ENCODE results near the gene TRIM22.
A peak's percentile ranks its signal among the peaks of the same experiment; 100 is the strongest.
"Not testable (repeated sequence)": the region's sequence is repeated elsewhere in the genome, so short reads cannot be mapped to it uniquely, and the experiment has no call there.

TRIM22 gene, protein sequence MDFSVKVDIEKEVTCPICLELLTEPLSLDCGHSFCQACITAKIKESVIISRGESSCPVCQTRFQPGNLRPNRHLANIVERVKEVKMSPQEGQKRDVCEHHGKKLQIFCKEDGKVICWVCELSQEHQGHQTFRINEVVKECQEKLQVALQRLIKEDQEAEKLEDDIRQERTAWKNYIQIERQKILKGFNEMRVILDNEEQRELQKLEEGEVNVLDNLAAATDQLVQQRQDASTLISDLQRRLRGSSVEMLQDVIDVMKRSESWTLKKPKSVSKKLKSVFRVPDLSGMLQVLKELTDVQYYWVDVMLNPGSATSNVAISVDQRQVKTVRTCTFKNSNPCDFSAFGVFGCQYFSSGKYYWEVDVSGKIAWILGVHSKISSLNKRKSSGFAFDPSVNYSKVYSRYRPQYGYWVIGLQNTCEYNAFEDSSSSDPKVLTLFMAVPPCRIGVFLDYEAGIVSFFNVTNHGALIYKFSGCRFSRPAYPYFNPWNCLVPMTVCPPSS

DNA sequence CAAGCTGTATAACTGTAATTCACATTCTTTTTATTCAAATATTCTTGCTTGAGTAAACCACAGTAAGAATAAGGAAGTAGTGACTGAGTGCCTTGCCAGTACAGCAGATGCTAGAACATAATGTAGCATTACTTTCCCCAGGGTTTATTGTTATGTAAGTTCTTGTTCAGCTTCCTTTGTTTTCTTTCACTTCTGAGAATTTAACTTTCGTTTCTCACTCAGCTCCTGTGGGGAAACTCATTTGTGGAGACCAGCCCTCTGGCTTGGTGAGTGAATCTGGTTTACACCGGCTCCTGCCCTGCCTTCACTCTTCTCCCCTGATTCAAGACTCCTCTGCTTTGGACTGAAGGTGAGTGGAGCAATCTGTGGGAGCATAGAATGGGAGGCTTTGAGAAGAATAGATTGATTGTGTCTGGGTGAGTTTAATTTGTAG is at the start of gene TRIM22:
Gene TRIM22, plus strand, starts transcription at position 240 of the 433 bp plus-strand sequence. CDS start 6,443 bp downstream, outside the sequence.
- peak; percentile 41 for DNase-seq (ENCODE audit: low spot score)

DNA sequence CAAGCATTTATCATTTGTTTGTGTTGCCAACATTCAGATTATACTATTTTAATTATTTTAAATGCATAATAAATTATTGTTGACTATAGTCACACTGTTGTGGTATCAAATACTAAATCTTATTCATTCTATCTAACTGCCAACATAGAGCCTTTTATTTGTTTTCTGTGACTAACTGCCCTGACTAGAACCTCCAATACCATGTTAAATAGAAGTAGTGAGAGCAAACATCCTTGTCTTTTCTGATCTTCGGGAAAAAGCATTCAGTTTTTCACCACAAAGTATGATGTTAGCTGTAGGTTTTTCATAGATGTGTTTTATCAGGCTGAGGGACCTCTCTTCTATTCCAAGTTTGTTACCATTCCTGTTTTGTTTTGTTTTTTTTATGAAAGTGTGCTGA is 49.6 kb upstream of the TRIM22 start:
- no peak for DNase-seq (ENCODE audit: low spot score)

DNA sequence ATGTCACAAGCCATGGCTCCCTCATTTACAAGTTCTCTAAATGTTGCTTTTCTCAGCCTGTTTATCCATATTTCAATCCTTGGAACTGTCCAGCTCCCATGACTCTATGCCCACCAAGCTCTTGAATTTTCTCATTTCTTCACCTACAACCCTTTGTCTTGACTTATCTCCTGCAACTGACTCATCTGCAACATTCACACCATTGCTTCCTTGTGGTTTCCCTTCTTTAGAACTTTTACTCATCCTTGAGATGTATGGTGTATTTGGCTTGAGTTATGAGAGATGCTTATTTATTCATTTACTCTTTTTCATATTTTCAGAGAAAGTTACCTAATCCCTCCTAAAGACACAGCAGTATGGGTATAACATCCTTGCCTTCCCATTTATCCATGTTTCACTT is 46.0 kb upstream of the TRIM22 start:
- no peak for DNase-seq (ENCODE audit: low spot score)

DNA sequence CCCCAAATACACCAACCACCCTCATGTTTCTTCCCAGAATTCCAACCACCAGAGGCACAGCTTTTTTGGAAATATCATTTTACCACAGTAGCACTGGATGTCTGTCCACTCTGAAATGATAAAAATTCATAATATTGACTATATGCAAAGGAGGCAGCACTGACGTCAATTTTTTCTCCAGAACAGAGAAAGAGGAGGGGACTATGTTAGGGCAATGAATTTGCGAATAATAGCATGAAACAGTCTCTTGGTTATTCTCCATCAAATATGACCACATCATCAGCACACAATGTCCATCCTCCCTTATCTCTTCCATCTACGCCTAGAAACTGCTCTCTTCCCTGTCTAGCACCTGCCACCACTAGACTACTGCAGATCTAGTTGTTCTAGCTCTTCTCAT is 43.5 kb upstream of the TRIM22 start:
- DNase-seq (ENCODE audit: low spot score) = no peak

DNA sequence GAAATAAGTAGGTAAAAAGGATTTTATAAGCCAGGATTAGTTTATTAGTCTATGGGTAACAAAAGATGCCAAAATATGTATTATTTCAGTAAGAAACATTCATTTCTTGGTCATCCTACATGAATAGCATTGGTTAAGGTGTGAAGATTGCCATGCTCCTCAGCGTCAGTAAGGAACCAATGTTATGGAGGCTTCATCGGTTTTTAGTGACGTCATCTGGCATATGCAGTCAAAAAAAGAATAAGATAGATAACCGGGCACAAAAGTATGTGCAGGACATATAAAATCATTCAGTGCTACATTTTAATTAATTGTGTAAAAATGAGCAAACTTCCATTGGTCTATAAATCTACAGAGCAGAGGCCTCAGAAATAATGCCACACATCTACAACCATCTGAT is 34.1 kb upstream of the TRIM22 start:
- no peak for DNase-seq (ENCODE audit: low spot score)

DNA sequence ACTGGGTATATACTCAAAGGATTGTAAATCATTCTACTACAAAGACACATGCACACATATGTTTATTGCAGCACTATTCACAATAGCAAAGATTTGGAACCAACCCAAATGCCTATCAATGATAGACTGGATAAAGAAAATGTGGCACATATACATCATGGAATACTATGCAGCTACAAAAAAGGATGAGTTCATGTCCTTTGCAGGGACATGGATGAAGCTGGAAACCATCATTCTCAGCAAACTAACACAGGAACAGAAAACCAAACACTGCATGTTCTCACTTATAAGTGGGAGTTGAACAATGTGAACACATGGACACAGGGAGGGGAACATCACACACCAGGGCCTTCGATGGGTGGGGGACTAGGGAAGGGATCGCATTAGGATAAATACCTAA is 32.6 kb upstream of the TRIM22 start:
- not testable (repeated sequence) for DNase-seq (ENCODE audit: low spot score)

DNA sequence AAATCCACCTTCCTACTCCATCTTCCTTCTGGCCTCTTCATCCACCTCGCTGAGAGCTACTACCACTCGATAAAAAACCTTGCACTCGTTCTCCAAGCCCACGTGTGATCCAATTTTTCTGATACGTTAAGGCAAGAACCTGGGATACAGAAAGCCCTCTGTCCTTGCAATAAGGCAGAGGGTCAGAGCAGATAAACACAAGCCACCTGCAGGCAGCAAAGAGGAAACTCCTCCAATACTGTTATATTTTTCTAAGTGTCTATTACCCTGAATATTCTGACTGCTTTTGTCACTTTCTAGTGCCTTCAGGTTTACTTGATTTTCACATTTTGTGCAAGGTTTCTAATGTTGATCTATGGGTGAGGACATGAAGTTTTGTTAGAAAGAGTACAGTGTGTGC is 31.3 kb upstream of the TRIM22 start:
- no peak for DNase-seq (ENCODE audit: low spot score)

DNA sequence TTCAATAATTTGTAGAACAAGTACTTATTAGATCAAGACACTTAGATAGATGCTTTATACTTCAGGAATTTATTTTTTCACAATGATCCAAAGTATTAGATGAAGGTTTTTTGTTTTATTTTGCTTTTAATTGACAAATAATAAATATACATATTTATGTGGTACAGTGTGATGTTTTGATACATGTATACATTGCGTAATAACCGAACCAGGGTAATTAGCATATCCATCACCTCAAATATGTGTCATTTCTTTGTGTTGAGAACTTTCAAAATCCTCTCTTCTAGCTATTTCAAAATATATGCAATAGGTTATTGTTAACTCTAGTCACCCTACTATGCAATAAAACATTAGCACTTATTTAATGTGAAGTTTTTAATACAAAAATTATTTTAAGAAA is 26.1 kb upstream of the TRIM22 start:
- no peak for DNase-seq (ENCODE audit: low spot score)

DNA sequence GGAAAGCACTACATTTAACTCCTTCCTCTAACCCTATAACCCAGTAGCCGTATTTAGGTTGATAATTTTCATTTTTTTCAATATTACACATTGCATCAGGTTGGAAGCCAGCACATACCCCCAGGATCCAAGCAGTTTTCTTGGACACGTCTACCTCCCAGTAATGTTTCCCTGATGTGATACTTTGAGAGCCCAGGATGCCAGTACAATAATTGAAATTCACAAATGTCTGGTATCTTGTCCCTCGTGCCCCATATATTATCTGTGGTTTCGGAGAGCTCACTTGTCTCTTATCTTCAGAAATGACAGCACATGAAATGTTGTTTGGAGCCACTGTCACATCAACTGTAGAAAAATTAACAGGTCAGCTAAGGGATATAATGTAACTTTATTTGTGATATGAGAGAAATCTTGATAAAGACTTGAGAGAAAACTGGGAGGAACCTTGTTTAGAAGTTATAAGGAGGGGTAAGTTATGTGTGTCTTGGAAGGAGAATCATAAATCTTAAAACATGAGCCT is 24.5 kb upstream of the TRIM22 start:
- no peak for DNase-seq (ENCODE audit: low spot score)

DNA sequence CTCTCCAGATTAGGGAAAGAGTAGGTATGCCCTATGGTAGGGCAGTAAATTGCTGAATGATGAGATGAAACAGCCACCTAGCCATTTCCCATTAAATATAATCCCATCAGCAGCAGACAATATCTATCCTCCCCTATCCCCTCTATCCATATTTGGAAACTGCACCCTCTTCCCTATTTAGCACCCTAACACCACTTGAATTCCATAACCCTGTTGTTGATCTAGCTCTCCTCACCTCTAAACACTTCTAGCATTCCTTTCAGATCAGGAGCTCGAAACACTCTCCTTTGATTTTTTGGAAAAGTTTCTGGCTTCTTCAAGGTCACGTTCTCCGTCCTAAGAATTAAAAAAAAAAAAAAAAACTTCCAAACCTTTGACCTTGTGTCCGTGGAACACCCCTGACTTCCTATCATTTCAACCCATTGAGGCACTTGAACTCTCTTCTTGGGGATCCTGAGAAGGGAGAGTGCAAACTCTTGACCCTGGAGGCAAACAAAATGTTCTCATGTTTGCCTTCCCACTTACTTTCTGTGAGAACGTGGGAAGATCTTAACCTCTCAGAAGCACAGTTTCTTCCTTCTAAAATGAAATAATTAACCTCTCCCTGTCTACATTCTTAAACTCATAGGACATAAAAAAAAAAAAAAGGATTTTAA is 23.7 kb upstream of the TRIM22 start:
- DNase-seq (ENCODE audit: low spot score) = no peak

DNA sequence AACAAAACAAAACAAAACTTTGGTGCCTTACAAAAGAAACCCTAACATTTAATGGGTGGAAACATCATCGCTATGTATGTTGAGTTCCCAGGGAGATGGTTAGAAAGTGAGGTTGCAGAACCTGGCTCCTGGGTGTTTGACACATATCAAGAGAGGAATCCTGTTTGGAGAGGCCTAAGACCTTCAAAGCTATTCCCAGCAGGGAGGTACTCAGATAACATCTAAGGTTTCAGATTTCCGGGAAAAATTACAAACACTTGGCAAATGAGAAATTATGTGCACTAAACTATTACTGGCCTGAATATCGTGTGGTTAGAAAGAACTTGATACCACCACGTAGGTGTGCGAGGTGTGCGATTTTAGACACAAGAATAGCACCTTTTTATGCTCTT is 23.2 kb upstream of the TRIM22 start:
- DNase-seq (ENCODE audit: low spot score) = no peak

DNA sequence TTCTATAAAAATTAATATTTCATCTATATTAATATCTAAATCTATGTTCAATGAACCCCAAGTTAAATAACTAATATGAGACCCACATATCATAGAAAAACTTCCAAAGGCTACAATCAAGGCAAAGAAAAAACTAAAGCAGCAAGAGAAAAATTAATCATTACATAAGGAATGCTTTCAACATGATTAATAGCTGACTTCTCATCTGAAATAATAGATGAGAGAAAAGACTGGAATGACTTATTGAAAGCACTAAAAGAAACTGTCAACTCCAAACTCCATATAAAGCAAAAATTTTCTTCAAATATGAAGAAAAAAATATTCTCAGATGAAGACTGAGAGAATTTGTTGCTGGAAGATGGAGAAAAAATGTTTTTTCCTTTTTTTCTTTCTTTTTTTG is 17.8 kb upstream of the TRIM22 start:
- no peak for DNase-seq (ENCODE audit: low spot score)

DNA sequence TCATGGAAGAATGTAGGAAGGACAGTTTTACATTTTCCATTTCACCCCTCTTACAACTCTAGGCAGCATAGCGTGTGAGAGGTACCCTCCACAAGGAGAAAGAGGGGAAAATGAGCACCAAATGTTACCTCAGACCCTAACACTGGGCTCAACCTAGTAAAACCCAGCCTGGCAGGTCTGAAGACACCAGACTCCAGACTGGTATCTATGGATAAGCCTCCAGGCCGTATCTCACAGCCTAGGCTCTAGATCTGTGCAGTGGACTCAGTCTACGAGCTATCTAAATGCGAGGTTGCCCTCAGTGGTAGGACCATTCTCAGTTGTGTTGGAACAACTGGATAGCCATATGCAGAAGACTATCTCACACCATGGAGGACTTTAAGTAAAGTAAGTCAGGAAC is 15.2 kb upstream of the TRIM22 start:
- no peak for DNase-seq (ENCODE audit: low spot score)

DNA sequence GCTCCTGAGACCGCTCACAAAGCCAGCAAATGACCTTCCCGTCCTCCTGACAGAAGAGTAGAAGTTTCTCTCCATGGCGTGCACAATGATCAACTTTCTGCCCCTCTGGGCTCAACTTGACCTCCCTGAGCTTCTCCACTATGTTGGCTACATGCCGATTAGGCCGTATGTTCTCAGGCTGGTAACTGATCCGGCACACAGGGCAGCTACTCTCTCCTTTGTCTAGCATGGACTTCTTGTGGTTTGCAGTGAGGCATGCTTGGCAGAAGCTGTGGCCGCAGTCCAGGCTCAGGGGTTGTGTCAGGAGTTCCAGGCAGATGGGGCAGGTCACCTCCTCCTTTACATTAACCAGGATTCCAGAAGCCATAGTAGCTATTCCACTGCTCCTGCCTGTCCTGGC is 9.8 kb upstream of the TRIM22 start:
- no peak for DNase-seq (ENCODE audit: low spot score)

DNA sequence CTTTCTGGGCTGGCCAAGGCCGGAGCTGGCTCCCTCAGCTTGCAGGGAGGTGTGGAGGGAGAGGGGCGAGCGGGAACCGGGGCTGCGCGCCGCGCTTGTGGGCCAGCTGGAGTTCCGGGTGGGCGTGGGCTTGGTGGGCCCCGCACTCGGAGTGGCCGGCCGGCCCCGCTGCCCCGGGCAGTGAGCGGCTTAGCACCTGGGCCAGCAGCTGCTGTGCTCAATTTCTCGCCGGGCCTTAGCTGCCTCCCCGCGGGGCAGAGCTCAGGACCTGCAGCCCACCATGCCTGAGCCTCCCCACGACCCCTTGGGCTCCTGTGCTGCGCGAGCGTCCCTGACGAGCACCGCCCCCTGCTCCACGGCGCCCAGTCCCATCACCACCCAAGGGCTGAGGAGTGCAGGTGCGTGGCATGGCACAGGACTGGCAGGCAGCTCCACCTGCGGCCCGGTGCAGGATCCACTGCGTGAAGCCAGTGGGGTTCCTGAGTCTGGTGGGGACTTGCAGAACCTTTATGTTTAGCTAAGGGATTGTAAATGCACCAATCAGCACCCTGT is 6.6 kb upstream of the TRIM22 start:
- not testable (repeated sequence) for DNase-seq (ENCODE audit: low spot score)

DNA sequence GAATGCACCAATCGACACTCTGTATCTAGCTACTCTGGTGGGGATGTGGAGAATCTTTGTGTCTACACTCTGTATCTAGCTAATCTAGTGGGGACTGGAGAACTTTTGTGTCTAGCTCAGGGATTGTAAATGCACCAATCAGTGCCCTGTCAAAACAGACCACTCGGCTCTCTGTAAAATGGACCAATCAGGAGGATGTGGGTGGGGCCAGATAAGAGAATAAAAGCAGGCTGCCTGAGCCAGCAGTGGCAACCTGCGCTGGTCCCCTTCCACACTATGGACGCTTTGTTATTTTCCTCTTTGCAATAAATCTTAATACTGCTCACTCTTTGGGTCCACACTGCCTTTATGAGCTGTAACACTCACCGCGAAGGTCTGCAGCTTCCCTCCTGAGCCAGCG is 6.0 kb upstream of the TRIM22 start:
- not testable (repeated sequence) for DNase-seq (ENCODE audit: low spot score)

DNA sequence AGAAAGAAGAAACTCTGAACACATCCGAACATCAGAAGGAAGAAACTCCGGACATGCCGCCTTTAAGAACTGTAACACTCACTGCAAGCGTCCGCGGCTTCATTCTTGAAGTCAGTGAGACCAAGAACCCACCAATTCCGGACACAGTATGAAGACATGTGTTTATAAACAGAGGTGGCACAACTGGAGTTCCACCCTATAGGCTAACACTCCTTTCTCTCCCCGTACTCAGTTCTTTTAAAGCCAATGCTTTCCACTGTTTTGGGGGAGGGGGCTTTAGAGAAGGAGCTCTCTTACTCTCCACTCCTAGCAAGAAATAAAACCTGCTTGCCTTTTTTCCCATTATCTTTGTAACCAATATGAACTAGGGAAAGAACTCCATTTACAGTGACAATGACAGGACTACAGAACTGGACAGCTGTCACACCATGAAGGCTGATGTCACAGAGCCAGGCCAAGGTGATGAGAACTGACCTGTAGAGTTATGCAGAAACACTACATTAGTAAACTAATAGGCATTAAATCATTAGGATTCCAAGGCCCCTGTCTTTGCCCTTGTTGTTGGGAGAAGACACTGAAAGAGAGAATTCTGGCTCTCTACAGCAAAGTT is 5.4 kb upstream of the TRIM22 start:
- DNase-seq (ENCODE audit: low spot score) = no peak

DNA sequence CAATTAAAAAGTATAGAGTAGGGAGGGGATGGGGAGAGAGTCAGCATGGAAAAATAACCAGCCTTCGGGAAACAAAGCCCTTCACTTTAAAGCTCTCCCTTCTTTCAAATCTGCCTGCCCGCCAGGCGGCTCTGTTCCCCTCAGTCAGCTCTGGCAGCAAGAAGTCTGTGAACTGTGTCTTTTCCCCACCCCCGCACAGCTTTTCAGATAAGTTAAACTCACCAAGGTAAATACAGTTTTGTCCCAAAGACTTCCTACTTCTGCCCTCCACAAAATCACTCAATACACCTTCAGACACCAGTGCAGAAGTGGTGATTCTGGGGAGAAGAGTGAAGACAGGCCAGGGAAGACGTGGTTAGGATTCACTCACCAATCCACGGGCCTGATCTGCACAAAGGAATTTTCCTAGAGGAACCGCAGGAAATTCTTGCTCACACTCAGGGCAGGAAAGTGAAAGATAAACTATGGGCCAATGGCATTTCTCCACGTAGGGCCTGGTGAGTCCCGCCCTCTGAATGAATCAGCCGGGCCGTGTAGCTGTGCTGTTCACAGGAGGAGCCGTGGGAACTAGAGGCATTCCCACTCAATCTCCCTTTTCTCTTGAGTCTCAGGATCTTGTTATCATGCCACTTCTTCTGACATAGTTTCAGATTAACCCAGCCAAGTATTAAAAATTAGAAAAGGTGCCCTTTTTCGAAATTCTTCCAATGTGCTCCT is 4.8 kb upstream of the TRIM22 start, which contains the start of gene TRIM5:
Gene TRIM5, minus strand, starts transcription at position 429 of the 717 bp plus-strand sequence. CDS start 4,897 bp downstream, outside the sequence.
- peak; percentile 47 for DNase-seq (ENCODE audit: low spot score)

DNA sequence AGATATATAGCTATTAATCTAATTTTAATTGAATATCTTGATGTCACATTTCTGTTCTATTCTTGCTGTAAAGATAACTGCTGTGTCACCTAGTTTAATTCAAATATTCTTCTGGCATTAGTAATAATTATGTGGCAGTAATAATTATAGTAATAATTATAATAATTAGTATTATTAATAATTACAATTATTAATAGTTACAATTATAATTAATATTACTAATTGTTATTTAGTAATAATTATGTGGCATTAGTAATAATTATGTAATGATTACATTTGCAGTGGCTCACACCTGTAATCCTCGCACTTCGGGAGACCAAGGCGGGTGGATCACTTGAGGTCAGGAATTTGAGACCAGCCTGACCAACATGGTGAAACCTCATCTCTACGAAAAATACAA is 3.2 kb upstream of the TRIM22 start:
- DNase-seq (ENCODE audit: low spot score) = no peak

DNA sequence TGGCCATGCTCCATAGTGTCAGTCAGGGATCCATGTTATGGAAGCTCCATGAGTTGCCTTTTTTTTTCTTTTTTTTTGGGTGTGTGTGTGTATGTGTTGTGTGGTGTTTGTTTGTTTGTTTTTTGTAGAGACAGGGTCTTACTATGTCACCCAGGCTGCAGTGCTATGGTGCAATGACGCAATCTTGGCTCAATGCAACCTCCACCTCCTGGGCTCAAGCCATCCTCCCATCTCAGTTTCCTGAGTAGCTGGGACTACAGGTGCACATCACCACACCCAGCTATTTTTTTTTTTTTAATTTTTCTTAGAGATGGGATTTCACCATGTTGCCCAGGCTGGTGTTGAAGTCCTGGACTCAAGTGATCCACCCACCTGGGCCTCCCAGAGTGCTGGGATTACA is 1.1 kb upstream of the TRIM22 start:
- no peak for DNase-seq (ENCODE audit: low spot score)

DNA sequence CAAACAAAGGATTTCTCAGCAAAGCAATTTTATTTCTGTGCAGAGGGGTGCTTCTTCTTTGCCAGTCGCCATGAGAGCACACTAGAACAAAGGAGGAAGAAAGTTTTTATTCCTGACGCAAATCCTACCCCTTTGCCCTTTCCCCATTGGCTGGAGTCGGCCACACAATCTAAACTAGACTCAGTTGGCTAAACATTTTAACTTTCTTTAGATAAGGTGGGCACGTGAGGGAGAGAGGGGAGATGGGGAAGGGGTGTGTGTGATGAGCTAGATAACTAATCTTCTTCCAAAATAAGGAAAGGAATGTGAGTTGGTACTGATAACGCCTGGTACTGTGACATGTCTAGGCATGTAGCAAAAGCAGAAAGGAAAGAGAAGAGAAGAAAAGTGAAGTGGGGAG is 626 bp downstream of the TRIM22 start:
- DNase-seq (ENCODE audit: low spot score) = no peak

DNA sequence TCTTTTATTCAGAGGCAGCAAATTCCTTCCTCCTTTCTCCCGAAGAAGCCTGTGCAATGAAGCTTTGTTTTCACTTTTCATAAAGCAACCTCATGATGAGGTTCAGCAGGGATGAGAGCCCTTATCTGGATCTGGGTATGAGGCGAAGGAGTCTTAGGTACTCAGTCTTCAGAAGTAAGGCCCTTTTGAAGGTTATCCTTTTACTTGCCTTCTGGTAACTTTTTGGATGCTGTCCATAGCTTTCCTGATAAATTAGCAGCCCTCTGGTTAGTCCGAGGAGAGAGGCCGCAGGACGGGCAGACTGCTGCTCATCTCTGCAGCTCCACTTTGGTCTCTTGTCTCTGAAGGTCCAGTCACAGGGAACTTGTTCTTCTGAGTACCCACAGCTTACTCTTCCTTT is 1.1 kb downstream of the TRIM22 start:
- DNase-seq (ENCODE audit: low spot score) = no peak
